Central memory CD4-positive, alpha-beta T cell (primary cell): Measurements from ENCODE around the gene NT5DC3.
"Not testable (repeated sequence)": the region's sequence is repeated elsewhere in the genome, so short reads cannot be mapped to it uniquely, and the experiment has no call there.

Experiments used
- DNase-seq: peaks from one replicate; pipeline ENCODE4 v3.0.0; 2022

Gene NT5DC3

DNA sequence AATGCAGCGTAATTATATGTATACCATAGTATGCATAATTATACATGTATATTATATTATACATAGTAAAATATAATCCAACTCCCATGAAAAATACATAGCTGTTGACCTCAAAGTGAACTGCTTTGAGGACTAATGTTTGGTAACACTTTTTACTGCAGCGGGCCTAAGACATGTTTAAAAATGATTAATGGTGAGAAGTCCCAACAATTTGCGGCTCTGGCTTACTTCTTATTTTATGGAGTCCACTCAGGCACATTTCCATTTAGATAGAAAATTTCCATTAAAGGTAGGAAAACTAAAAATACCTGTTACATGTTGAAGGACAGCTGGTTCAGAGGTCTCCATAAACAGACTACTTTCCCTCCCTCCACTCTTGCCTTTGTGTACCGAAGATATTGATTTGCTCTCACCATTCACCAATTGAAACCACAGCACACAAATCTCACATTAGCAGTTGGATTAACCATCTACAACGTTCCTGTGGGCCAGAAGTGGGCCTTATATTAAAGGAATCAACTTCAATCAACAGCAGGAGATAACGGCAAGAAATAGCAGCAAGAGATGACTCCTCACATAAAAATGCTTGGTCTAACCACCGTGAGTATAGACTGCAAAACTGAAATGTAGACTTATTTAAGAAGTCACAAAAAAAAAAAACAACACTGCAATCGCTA is 14.1 kb upstream of the NT5DC3 start:
- DNase-seq = no peak

DNA sequence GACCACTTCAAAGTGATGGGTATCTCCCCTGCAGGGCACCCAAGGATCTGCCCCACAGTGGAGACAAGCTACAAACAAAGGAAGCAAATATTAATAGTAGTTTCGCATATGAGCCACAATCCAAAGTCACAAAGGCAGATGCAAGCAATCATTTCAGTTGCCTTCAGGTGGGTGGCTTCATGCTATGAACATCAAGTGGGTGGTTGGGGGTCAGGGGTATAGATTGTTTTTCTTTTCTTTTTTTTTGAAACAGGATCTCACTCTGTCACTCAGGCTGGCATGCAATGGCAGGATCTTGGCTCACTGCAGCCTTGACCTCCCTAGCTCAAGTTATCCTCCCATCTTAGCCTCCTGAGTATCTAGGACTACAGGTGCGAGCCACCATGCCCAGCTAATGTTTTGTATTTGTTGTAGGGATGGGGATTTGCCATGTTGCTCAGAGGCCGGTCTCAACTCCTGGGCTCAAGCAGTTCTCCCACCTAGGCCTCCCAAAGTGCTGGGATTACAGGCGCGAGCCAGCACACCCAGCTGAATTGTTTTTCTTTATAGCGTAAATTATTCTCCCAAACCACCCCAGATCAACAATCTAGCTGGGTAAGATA is 13.4 kb upstream of the NT5DC3 start:
- DNase-seq = no peak

DNA sequence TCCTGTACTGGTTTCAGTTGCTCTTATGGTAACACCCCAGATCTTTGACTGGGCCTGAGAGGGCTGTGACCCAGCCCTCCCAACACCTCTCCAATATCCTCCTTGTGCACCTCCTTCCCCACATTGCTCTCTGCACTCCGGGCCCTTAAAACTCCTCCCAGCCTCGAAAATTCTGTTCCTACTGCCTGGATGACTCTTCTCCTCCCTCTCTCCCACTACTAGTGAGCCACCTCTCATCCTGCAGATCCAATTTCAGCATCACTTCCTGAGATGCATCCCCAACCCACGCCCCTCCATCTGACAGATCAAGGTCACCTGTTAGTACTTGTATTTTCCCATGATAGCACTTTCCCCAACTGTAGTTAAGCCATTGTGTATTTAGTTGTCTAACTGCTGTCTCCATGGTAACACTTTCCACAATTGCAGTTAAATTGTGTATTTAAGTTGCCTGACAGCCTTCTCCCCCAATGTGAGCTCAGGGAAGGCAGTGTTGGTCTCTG is 11.5 kb upstream of the NT5DC3 start:
- DNase-seq = no peak

DNA sequence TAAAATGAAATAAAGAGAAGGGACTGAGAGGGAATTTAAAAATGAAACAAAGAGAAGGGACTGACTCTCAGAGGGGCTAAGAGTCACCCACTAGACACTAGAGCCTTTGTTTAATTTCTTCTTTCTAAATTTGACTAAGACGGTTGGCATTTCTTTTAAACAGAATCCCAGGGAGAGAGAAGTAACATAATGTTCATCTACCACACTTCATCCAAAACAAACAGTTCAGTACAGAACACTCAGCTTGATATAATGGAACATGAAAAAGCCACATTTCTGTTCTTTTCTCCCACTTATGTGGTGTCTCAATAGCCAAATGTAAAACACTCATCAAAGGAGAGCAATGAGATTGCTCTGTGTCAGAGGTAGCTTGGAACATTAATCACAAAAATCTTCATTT is 10.1 kb upstream of the NT5DC3 start:
- DNase-seq = no peak

DNA sequence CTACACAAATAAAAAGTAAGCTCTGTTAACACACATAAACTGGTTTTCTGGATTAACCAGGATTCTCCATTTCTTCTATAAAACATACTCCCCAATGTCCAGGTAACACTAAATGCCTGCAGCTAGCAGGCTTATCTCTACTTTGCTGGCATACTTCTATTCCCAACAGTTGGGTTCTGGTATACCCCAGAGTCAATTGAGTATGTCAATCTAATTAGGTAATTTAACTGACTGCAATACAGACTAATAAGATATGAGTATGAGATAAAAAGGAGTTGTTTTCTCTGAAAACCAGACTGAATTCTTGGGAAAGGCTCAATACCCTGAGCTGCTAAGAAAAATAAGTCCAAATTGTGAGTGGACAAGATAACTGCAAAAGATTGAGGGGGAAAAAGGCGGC is 9.4 kb upstream of the NT5DC3 start:
- no peak for DNase-seq

DNA sequence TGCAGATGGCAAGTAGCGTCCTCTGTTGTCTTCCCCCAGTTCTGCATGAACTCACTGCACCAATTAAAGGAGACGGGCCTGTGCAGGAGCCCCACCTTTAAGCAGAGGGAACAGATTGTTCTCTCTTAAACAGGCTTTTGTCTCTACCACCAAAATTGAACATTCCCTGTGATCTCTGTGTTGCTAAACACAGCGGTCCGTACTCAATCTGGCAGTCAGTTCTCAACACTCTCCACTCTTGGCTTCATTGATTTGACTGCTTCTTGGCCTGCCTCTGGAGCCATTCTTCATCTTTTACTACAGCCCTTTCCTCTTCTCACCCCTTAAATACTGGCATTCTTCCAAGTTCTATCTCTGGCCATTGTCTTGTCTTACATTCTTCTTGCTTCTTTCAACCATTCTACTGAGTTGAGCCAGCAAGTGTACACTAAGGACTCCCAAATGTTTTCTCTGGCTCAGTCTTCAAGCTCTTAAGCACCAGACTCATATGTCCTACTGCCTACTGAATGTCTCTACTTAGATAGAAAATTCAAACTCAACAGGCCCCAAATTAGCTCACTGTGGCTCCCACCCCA is 8.0 kb upstream of the NT5DC3 start:
- no peak for DNase-seq

DNA sequence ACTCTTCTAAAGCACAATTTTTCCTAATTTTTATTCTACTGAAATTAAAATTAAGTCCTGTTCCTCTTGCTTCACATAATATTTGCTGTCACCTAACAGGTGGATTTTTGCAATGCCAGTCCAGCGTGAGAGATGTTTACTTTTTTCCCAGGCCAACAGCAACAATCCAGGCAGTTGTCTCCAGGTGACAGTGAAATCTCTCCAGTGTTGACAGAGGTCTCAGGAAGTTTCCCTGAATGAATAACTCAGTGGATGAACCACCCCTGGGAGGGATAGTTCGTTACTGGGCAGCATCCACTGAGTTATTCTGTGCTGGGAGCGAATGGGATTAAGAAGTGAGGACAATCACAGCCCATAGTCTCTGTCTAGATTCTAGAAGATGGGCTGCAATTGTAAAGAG is 7.1 kb upstream of the NT5DC3 start:
- DNase-seq = no peak

DNA sequence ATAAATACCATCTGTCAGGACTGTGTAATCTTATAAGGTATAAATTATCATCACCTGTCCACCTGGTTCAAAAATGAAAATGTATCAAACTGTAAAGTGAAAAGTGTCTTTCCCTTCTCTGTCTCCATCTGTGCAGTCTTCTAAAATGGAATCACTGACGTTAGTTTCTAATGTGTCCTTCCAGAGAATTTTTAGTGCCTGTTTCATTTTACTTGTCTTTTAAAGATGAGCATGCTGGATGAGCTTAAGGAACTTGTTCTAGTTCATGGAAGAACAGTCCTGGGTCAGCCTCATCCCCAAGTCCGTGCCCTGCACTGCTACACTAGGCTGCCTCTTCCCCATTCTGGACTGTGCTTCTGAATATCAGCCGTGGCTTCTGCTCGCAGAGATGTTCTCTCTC is 5.4 kb upstream of the NT5DC3 start:
- DNase-seq = no peak

DNA sequence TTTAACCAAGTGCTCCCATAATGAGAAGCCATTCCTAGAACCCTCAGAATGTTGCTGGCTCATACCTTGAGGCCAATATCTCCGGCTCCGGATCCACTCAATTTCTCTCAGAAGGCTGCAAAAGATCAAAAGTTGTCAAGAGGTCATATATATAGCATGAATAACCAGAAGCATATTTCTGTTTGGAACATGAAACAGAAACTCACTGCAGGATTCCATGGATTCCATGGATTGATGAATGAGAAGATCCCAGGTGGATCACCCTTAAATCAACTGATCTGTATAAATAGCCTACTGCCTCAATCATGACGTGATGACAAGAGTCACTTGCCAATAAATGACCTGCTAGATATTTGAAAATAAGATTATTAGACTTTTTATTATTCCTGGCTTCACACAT is 3.3 kb upstream of the NT5DC3 start:
- DNase-seq = no peak

DNA sequence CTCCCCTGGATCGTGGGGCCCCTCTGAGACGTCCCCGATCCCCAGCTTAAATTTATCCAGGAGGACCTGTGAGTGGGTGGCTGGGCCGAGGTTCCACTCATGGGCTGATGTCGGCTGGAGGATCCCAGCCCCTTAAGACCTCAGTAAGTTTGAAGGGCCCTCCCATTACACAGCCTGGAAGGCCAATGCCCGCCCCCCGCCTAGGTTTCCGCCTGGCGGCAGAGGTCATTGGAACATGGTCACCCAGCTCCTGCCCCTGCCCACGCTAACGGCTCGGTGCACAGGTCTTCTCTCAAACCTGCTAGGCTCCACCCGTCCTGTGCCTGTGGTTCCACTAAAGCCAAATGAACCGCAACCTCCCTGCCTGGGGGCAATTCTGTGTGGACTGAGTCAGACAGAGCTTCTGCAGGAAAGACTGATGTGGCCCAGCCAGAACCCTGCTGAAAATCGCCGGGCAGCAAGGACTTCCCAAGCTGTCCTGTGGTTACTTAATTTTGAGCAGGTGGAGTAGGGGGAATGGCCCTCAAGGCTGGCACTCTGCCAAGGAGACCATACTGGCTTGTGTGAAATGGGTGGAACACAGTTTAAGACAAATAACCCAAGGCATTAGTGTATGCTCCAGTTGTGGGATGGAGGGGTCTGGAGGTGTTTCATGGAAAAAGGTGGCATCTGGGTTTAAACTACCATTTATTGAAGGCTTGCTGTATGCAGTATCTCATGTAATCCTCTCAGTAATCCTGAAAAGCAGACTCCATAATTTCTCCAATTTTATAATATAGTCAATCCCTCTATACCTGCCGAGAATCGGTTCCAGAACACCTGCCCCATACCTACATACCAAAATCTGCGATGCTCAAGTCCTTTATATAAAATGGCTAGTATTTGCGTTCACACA is 903 bp upstream of the NT5DC3 start:
- no peak for DNase-seq

DNA sequence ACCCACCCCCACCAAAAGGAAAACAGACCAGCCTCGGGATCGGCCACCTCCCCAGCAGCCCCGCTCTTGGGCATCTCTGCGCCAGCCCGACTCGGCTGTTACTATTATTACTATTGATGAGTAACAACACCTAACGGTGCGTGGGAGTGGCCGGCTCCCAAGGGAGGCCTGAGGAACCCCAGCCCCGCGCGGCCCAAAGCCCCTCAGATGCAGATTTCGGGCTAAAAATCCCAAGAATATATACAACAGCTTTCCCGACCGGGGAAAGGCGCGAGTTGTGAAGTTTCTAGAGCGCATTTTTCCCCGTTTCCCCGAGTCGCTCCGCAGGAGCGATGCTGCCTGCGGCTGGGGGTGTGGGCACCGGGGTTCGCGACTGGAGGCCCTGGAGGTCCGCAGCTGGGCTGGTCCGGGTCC is 565 bp downstream of the NT5DC3 start:
- DNase-seq = no peak

DNA sequence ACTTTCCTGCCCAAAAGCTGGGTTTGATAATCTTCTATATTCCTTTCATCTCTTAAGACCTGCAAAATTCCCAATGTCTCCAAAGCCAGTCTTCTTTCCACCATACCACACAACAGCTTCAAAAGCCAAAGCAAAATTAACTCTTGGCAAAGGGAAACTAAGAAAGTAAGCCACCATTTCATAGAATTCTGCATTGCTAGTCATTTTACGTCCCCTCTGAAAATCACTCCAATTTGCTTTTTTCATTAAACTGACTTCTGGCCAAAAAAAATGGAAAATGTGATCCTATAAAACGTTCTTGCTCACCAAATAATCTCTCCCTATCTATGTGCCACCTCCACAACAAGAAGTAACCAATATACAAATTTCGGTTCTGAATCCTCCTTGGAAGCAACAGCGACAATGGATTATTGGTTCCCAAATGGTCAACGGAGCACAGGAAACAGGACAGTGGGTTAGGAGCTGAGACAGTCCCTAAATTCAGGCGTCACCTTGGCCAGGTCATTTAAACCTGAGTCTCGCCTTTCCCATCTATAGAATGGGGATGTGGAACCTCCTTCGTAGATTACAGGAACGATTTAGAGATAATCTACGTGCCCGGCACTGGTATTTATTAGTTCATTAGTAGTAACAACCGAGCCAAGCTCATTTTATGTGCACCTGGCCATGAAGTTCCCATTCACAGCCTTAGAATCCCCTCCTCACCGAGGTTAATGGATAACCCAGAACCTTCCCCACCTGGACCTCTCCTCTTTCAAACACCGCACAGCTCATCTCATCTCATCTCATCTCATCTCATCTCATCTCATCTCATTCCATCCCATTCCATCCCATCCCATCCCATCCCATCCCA is 1.2 kb downstream of the NT5DC3 start:
- no peak for DNase-seq

DNA sequence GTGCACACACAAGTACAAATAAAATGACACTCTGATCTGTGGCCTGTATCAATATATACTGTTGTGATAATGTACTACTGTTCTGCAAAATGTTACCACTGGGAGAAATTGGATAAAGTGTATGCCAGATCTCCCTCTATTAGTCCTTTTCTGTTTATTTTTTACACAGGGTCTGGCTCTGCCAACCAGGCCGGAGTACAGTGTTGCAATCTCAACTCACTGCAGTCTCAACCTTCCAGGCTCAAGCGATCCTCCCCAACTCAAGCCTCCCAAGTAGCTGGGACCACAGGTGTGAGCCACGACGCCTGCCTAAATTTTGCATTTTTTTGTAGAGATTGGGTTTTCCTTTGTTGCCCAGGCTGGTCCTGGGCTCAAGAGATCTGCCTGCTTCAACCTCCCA is 1.9 kb downstream of the NT5DC3 start:
- no peak for DNase-seq

DNA sequence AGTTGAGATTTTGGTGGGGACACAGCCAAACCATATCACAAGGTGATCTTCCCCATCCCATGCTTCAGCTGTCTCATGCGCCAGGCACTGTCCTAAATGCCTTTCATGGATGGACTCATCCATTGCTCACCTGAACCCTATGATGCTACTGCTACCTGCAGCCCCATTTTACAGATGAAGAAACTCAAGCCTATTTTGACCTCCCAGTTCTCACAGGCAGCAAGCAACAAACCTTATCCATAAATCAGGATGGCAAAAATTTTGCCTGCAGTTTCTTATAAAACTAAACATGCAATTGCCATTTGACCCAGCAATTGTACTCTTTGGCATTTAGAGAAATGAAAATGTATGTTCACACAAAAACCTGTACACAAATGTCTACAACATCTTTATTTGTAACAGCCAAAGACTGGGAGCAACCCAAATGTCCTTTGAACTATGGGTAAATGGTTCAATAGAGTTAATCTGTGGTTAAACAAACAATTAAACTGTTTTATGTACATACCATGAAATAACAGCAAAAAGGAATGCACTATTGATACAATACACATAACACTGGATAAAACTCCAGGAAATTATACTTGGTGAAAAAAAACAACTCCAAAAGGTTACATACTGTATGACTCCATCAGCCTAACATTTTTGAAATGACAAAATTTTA is 2.6 kb downstream of the NT5DC3 start:
- no peak for DNase-seq

DNA sequence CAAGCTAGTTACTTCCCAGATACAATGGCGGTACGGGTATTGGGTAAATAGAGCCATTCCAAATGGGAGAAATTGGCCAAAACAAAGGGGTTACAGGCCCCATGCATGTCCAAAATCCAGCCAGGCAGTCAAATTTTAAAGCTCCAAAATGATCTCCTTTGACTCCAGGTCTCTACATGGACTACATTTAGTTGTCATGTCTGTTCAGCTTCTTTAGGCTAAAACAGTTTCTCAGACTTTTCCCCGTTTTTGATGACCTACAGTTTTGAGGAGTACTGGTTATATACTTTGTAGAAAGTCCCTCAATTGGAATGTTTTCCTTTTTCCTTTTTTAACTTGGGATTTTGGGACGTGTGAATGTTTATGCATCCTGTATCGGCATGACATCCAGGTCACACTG is 4.7 kb downstream of the NT5DC3 start:
- DNase-seq = no peak

DNA sequence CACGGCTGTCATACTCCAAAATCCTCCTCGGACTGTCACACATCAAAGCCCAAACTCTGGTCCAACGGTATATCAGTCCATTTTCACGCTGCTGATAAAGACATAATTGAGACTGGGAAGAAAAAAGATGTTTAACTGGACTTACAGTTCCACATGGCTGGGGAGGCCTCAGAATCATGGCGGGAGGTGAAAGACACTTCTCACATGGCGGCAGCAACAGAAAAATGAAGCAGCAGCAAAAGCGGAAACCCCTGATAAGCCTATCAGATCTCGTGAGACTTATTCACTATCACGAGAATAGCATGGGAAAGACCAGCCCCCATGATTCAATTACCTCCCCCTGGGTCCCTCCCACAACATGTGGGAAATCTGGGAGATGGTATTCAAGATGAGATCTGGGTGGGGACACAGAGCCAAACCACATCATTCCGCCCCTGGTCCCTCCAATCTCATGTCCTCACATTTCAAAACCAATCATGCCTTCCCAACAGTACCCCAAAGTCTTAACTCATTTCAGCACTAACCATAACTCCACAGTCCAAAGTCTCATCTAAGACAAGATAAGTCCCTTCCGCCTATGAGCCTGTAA is 5.2 kb downstream of the NT5DC3 start:
- DNase-seq = not testable (repeated sequence)

DNA sequence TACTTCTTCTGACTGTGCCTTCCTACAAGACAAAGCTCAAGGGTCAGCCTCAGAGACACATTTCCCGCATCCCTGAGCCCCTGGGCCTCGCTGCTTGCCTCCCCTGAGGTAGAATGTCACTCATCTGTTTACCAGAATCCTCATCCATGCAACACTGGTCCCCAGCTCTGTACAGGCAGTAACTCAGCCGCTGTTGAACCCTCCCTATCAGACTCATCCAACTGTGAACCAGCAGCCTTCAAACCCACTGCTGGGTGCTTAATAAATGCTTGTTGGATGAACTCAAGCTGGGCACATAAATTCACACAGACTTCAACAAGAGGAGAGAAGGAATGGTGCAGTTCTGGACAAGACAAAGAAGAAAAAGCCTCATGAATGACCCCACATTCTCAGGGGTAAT is 6.1 kb downstream of the NT5DC3 start:
- no peak for DNase-seq

DNA sequence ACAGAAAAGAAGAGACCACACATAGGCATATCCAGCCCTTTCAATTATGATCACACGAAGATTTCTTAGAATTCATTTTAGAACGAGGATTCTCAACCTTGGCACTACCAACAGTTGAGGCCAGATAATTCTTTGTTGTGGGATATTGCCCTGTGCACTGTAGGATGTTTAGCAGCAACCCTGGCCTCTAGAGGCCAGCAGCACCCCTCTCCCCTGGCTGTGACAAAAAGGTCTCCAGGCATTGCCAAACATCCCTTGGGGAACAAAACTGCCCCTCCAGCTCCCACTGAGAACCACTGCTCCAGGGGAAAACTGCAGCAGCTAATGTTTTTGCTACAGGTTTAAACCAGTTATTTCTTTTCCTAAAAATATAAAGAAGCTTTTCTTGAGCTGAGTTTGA is 7.1 kb downstream of the NT5DC3 start:
- no peak for DNase-seq

DNA sequence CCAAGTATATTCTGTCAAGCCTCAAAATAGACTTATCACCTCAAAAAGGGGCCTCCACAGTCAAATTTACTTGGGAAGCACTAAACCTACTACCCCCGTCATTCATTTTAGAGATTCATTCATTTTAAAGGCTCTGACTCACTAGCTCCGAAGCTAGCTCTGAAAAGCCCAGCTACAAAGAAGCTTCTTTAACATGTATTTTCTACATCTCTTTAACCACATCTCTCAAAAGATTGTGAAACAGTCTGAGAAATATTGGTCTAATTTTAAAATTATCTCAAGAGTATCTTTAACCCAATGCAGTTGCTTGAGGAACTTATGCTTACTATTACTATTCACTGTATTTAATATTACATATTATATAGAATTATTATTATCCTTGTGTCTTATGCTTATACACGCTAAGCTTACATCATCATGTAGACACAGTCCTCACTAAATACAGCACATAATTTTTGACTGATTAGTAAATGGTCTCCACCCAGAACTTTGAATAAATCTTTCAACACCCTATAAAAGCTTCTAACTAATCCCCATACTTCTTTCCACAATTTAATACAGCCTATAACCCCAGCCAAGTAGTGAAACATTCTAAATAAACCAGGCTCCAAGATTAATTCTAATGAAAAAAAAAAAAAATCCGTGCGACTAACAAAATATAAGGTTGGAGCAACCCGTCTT is 7.8 kb downstream of the NT5DC3 start:
- no peak for DNase-seq

DNA sequence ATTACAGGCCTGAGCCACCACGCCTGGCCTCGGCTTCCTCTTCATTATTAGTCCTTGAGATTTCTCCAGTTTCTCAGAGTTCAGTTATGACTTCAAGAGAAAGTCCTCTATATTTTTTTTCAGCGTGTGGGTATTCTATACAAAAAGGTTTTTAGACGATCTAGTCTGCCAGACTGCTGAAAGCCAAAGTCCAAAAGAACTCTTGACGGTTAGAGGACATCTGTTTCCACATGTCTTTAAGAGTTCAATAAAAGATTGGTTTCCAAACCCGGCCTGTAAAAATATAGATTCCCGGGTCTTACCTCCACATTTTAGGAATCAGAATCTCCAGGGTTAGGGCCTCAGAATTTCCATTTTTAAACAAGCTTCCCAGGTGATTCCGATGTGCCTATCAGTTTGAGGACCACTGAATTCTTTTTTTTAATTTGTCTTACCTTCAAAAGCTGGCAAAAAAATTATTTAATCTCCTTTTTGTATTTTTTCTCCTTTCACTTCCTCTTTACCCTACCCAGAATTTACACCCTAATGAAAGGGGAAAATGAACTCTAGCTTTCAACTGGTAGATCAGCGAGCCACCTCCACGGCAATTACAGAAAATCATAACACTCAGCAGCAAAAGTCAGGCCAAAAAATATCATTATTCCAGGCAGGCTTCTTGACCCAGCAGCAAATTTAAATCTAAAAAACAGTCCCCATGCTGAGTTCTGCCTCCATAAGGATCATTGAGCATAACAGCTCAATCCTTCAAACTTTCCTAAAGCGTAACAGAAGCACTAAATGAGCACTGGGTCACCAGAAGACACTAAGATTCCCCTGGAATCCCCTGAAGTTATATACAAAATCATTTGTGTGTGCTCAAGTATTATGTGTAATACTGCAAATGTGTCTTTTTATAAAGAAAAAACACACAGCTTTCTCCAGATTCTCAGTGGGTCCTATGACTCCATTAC is 8.7 kb downstream of the NT5DC3 start:
- DNase-seq = no peak
